Panc1 (cell line): Measurements from ENCODE around the gene GPRIN1. TPM values are rescaled to one million over a fixed set of nuclear protein-coding genes. Genes with fewer than 3 reads are reported as not detected.
A peak's percentile ranks its signal among the peaks of the same experiment; 100 is the strongest.

Experiments used
- ATAC-seq: fragments of 200-7000 bp; cut with Tn5 transposase; 2 replicates; pipeline ENCODE4 v1.9.1; 2020; ENCODE audit warnings: mild to moderate bottlenecking, moderate library complexity
- BruUV-seq: library from RNA; stranded (reverse); fragments of 400-500 nt; replicated peaks from 2 replicates; lab custom pipeline; 2021; lab: Mats Ljungman, UMichigan
- CTCF ChIA-PET: fragments of 300-600 bp; sonication (Branson Sonifier 250); formaldehyde crosslinking; loops from one replicate; lab custom pipeline; 2022; ENCODE audit warnings: antibody characterized with exemption; lab: Charles Lee
- POLR2A ChIA-PET: fragments of 300-600 bp; sonication (Branson Sonifier 250); formaldehyde crosslinking; loops from one replicate; lab custom pipeline; 2022; ENCODE audit warnings: antibody characterized with exemption; lab: Charles Lee
- DNase-seq: peaks from one replicate; pipeline ENCODE4 v3.0.0-alpha.2; 2010; ENCODE audit warnings: low read depth, low spot score
- H3K27ac ChIP-seq: 2 replicates; pipeline ENCODE4 v1.5.1; 2011; ENCODE audit warnings: mild to moderate bottlenecking, low read length, inconsistent platforms
- H3K27me3 ChIP-seq: fragments of 200-500 bp; sonication (Bioruptor generic); 2 replicates; pipeline ENCODE4 v1.6.0; 2014; ENCODE audit warnings: low read length, inconsistent platforms; ENCODE audit not compliant: control insufficient read depth, insufficient read depth
- H3K36me3 ChIP-seq: fragments of 200-500 bp; sonication (Bioruptor generic); 2 replicates; pipeline ENCODE4 v1.5.1; 2014; ENCODE audit warnings: inconsistent platforms, mild to moderate bottlenecking, low read length, moderate library complexity; ENCODE audit not compliant: control insufficient read depth, insufficient read depth
- H3K4me1 ChIP-seq: 2 replicates; pipeline ENCODE4 v1.5.1; 2011; ENCODE audit warnings: inconsistent platforms, mild to moderate bottlenecking, low read length, moderate library complexity; ENCODE audit not compliant: control insufficient read depth, insufficient read depth
- H3K4me3 ChIP-seq, 2 experiments: 2 replicates each; pipeline ENCODE4 v1.5.1; 2011 to 2012; ENCODE audit warnings: low read depth in 2 of 2, low read length in 2 of 2, mild to moderate bottlenecking in 2 of 2, inconsistent platforms in 1 of 2, moderate library complexity in 1 of 2
- H3K9me3 ChIP-seq: fragments of 200-500 bp; sonication (Bioruptor generic); 2 replicates; pipeline ENCODE4 v1.5.1; 2014; ENCODE audit warnings: low read depth, mild to moderate bottlenecking, inconsistent platforms, low read length, moderate library complexity; ENCODE audit not compliant: control insufficient read depth, insufficient read depth
- POLR2AphosphoS5 ChIP-seq: IDR thresholded peaks from 2 replicates; pipeline ENCODE4 v1.6.1; 2012; ENCODE audit warnings: mild to moderate bottlenecking, low read depth, low read length, moderate library complexity
- SIN3A ChIP-seq: IDR thresholded peaks from 2 replicates; pipeline ENCODE4 v1.6.1; 2012; ENCODE audit warnings: low read depth, mild to moderate bottlenecking, low read length, moderate library complexity, borderline replicate concordance; ENCODE audit not compliant: insufficient read depth
- TCF7L2 ChIP-seq: IDR thresholded peaks from 2 replicates; pipeline ENCODE4 v1.6.1; 2011; ENCODE audit warnings: mild to moderate bottlenecking, low read depth, low read length, inconsistent platforms
- in situ Hi-C: cut with HindIII; loops from 2 replicates; pipeline ENCODE4 v1.10.0; 2016; ENCODE audit warnings: low sequenced_read_pairs, low pct_unique_long_range_greater_than_20kb
- intact Hi-C: fragments of 100-400 bp; cut with micrococcal nuclease; formaldehyde crosslinking; loops from one replicate; pipeline ENCODE4 v1.10.0; 2022; ENCODE audit not compliant: unreplicated experiment
- total RNA-seq: library from RNA; stranded (reverse); gene quantifications from one replicate; pipeline ENCODE4 v1.2.1, GENCODE V29; 2021; ENCODE audit not compliant: unreplicated experiment
- TF ChIP-seq, protein P1 (sequence below), 2 experiments: IDR thresholded peaks; 2 replicates each; pipeline ENCODE4 v1.6.1; 2011 to 2012; ENCODE audit warnings: low read depth in 2 of 2, control low read depth in 1 of 2, low read length in 1 of 2, mild to moderate bottlenecking in 1 of 2, moderate library complexity in 1 of 2; ENCODE audit not compliant: insufficient read depth in 1 of 2
- TF ChIP-seq, protein P2 (sequence below): fragments of 450-650 bp; IDR thresholded peaks from 2 replicates; pipeline ENCODE4 v1.5.1; 2017; ENCODE audit warnings: mild to moderate bottlenecking

The GPRIN1 gene
- total RNA-seq, 1 experiment from 2014 or later = 18.9 TPM

DNA sequence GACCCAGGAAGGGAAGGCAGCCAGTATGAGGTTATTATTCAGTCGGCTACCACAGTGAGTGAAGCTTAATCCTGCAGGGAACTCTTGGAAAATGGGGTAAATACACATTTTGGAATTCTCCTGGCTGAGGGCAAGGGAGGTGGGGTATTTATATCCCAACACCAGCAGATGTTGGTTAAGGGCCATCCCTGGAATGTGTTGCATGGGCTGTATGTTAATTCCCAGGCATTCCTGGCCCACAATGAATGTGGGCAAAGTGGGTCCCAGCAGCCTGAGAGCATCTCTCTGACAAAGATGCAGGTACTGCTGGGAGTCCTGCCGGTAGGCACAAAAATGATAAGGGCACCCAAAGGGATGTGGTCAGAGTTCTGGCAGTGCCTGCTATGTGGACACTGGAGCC lies 2.9 kb upstream of the GPRIN1 start:
- TF ChIP-seq TCF7L2 = no peak
- TF ChIP-seq, protein P1, sequence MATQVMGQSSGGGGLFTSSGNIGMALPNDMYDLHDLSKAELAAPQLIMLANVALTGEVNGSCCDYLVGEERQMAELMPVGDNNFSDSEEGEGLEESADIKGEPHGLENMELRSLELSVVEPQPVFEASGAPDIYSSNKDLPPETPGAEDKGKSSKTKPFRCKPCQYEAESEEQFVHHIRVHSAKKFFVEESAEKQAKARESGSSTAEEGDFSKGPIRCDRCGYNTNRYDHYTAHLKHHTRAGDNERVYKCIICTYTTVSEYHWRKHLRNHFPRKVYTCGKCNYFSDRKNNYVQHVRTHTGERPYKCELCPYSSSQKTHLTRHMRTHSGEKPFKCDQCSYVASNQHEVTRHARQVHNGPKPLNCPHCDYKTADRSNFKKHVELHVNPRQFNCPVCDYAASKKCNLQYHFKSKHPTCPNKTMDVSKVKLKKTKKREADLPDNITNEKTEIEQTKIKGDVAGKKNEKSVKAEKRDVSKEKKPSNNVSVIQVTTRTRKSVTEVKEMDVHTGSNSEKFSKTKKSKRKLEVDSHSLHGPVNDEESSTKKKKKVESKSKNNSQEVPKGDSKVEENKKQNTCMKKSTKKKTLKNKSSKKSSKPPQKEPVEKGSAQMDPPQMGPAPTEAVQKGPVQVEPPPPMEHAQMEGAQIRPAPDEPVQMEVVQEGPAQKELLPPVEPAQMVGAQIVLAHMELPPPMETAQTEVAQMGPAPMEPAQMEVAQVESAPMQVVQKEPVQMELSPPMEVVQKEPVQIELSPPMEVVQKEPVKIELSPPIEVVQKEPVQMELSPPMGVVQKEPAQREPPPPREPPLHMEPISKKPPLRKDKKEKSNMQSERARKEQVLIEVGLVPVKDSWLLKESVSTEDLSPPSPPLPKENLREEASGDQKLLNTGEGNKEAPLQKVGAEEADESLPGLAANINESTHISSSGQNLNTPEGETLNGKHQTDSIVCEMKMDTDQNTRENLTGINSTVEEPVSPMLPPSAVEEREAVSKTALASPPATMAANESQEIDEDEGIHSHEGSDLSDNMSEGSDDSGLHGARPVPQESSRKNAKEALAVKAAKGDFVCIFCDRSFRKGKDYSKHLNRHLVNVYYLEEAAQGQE (IDR thresholded peaks at IDR 0.05; ENCODE audit: insufficient read depth in 1 of 2, low read depth in 2 of 2, low read length in 1 of 2) = peak in 1 of 2 experiments; percentile 10; a peak in 1 of 4 replicates
- Histone ChIP-seq H3K9me3 (no peaks in the 10 kb centered on the region), H3K27me3 (no peaks in the 10 kb centered on the region), H3K4me3 (no peak overlapping the region), H3K4me1 (peaks cover 12% of the 10 kb centered on the region; the same call in 1 of the 2 replicates), H3K27ac (no peak overlapping the region), H3K36me3 (no peaks in the 10 kb centered on the region)
- POLR2A ChIA-PET = no interaction called here
- CTCF ChIA-PET = no interaction called here
- in situ Hi-C loops (no loop called here), intact Hi-C loops (no loop called here)
- no TSS peak for BruUV-seq
- DNase-seq (no peak), ATAC-seq (no peak)

DNA sequence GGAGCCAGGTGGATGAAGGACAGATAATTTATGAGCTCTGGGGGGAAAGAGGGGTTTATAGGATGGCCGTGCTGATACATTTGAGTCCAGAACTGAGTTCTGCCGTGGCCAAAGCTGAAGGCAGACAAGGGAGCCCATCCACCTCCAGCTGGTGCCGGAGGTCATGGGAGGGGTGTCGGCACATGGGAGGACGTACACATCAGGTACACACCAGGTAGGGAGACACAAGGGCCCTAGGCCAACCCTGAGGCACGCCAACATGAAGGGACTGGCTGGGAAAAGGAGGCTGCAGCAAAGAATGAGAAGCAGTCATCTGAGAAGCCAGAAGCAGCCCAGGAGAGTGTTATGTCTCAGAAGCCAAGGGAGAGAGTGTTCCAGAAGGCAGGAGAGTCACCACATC lies 2.1 kb upstream of the GPRIN1 start:
- ChIA-PET CTCF (no interaction called here), POLR2A (no interaction called here)
- ATAC-seq = no peak
- H3K36me3 ChIP-seq = no peaks in the 10 kb centered on the region
- TF ChIP-seq, protein P2, sequence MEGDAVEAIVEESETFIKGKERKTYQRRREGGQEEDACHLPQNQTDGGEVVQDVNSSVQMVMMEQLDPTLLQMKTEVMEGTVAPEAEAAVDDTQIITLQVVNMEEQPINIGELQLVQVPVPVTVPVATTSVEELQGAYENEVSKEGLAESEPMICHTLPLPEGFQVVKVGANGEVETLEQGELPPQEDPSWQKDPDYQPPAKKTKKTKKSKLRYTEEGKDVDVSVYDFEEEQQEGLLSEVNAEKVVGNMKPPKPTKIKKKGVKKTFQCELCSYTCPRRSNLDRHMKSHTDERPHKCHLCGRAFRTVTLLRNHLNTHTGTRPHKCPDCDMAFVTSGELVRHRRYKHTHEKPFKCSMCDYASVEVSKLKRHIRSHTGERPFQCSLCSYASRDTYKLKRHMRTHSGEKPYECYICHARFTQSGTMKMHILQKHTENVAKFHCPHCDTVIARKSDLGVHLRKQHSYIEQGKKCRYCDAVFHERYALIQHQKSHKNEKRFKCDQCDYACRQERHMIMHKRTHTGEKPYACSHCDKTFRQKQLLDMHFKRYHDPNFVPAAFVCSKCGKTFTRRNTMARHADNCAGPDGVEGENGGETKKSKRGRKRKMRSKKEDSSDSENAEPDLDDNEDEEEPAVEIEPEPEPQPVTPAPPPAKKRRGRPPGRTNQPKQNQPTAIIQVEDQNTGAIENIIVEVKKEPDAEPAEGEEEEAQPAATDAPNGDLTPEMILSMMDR = no peak
- TF ChIP-seq TCF7L2 (no peak), SIN3A (no peak), POLR2AphosphoS5 (no peak)
- TF ChIP-seq, protein P1 (IDR thresholded peaks at IDR 0.05; ENCODE audit: insufficient read depth in 1 of 2, low read depth in 2 of 2, low read length in 1 of 2) = no peak
- no peak overlapping the region for H3K4me3 ChIP-seq
- H3K9me3 ChIP-seq = no peaks in the 10 kb centered on the region
- intact Hi-C loops = no loop called here
- H3K4me1 ChIP-seq = peaks cover 12% of the 10 kb centered on the region; the same call in 1 of the 2 replicates
- no peak for DNase-seq
- no peak overlapping the region for H3K27ac ChIP-seq
- in situ Hi-C loops = no loop called here
- BruUV-seq = no TSS peak
- H3K27me3 ChIP-seq = no peaks in the 10 kb centered on the region
